Natural killer cell (primary cell): ENCODE results near the gene ERFL. TPM values are rescaled to one million over a fixed set of nuclear protein-coding genes. Genes with fewer than 3 reads are reported as not detected.

ENCODE experiments used
- ATAC-seq, 3 donors: fragments of 150-1000 bp in 2 of 3; fragments of 200-7000 bp in 1 of 3; cut with Tn5 transposase; 1 replicate in 1 of 3; 2 replicates in 2 of 3; pipeline ENCODE4 v1.10.0; 2021; ENCODE audit warnings: mild to moderate bottlenecking in 2 of 3, moderate library complexity in 2 of 3
- DNase-seq, 2 donors: peaks; one replicate each; pipeline versions ENCODE4 v3.0.0 to v3.0.0-alpha.2; 2013 to 2021; ENCODE audit warnings: mixed read lengths in 1 of 2
- H3K27ac ChIP-seq: one replicate; pipeline ENCODE4 v1.5.1; 2013; ENCODE audit warnings: mild to moderate bottlenecking, low read length
- H3K27me3 ChIP-seq: one replicate; pipeline ENCODE4 v1.6.1; 2013; ENCODE audit warnings: low read length; ENCODE audit not compliant: control insufficient read depth, insufficient read depth
- H3K36me3 ChIP-seq: one replicate; pipeline ENCODE4 v1.6.1; 2013; ENCODE audit warnings: low read length; ENCODE audit not compliant: control insufficient read depth, insufficient read depth
- H3K4me1 ChIP-seq: one replicate; pipeline ENCODE4 v1.6.1; 2013; ENCODE audit warnings: low read length; ENCODE audit not compliant: control insufficient read depth, insufficient read depth
- H3K4me3 ChIP-seq: one replicate; pipeline ENCODE4 v1.5.1; 2013; ENCODE audit warnings: low read length
- H3K9me3 ChIP-seq: one replicate; pipeline ENCODE4 v1.6.1; 2013; ENCODE audit warnings: low read length; ENCODE audit not compliant: control insufficient read depth, insufficient read depth
- H3K27ac Mint-ChIP-seq, 2 donors: one replicate each; pipeline ENCODE4 v1.8.0; 2022; ENCODE audit warnings: mild to moderate bottlenecking in 2 of 2, mixed read lengths in 2 of 2, moderate library complexity in 1 of 2
- H3K27me3 Mint-ChIP-seq, 2 donors: one replicate each; pipeline ENCODE4 v1.8.0; 2022; ENCODE audit warnings: low read depth in 2 of 2, mixed read lengths in 2 of 2
- H3K36me3 Mint-ChIP-seq: one replicate; pipeline ENCODE4 v1.8.0; 2022; ENCODE audit warnings: mixed read lengths
- H3K4me1 Mint-ChIP-seq, 2 donors: one replicate each; pipeline ENCODE4 v1.8.0; 2022; ENCODE audit warnings: mixed read lengths in 2 of 2
- H3K4me3 Mint-ChIP-seq: one replicate; pipeline ENCODE4 v1.8.0; 2022; ENCODE audit warnings: mild to moderate bottlenecking, moderate library complexity, mixed read lengths
- H3K9me3 Mint-ChIP-seq, 2 donors: one replicate each; pipeline ENCODE4 v1.8.0; 2022; ENCODE audit warnings: mixed read lengths in 2 of 2
- WGBS: methylation state at CpG from one replicate; pipeline ENCODE4 v1.1.7; 2013; ENCODE audit warnings: missing lambda C conversion rate; ENCODE audit not compliant: insufficient coverage; 5-methylcytosine and 5-hydroxymethylcytosine counted together
- intact Hi-C: fragments of 100-400 bp; cut with micrococcal nuclease; formaldehyde crosslinking; loops from one replicate; pipeline ENCODE4 v1.14.2; 2022
- total RNA-seq, 4 donors: library from RNA; stranded (reverse); fragments of 120-200 nt in 1 of 4; gene quantifications; one replicate each; pipeline versions ENCODE4 v1.2.3 to v1.2.4, GENCODE V29; 2013 to 2022
- TF ChIP-seq, protein P1 (sequence below): fragments of 200-600 bp; IDR thresholded peaks from one replicate; pipeline ENCODE4 v1.8.0; 2022; ENCODE audit warnings: antibody characterized with exemption

ERFL gene
- total RNA-seq, 3 donors from 2014 or later (not counting 1 experiment from before 2014, with no cell fraction given) = 1.1 to 2.1 (median 1.5) TPM

DNA sequence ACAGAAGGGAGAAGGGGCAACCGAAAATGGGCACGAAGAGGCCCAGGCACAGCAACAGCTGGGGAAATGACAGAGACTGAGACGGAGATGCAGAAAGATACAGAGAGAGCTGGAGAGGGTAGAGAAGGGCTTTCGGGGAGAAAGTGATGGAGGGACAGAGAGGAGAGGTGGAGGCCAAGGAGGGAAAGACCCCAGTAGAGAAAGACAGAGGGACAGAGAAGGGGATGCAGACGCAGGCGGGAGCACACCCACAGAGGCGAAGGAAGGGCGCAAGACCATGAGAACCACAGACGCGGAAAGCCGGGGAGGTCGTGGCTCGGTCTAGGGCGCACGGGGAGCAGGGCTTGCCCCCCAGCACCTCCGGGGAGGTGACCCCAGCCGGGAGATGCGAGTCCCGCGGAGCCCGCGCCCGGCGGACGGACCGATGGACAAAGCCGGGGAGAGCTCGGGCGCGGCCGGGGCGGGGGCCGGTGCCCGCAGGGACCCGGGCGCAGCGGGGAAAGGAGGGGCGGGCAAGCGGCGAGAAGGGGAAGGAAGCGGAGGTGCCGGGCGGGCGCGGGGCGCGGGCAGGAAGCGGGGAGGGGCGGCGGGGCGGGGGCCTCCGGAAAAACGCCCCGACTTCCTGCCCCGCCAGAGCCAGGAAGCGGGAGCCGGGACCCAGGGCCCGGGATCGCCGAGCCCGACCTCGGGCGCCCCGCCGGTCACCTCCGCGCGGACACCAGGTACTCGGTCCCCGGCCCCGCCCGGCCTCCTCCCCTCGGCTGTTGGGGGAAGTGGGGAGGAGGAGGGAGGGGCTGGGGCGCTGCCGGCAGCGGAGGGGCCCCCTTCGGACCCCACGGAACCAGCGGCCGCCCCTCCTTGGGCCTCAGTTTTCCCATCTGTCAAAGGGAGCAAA, 45.4 kb downstream of the ERFL start, which contains the start of gene ARHGEF1:
Gene ARHGEF1, plus strand, starts transcription at position 617 of the 895 bp plus-strand sequence. CDS start 4,899 bp downstream, outside the sequence.
- intact Hi-C loops = no loop called here
- H3K27ac ChIP-seq = peak within 1 kb of the TSS; percentile 86
- peak; percentile 51 to 77 for DNase-seq
- peak in 1 of 3 donors; percentile 6 for ATAC-seq
- TF ChIP-seq, protein P1, sequence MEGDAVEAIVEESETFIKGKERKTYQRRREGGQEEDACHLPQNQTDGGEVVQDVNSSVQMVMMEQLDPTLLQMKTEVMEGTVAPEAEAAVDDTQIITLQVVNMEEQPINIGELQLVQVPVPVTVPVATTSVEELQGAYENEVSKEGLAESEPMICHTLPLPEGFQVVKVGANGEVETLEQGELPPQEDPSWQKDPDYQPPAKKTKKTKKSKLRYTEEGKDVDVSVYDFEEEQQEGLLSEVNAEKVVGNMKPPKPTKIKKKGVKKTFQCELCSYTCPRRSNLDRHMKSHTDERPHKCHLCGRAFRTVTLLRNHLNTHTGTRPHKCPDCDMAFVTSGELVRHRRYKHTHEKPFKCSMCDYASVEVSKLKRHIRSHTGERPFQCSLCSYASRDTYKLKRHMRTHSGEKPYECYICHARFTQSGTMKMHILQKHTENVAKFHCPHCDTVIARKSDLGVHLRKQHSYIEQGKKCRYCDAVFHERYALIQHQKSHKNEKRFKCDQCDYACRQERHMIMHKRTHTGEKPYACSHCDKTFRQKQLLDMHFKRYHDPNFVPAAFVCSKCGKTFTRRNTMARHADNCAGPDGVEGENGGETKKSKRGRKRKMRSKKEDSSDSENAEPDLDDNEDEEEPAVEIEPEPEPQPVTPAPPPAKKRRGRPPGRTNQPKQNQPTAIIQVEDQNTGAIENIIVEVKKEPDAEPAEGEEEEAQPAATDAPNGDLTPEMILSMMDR = no peak
- under 1% methylated on average over 80 of the region's 80 CpGs for WGBS
- H3K4me1 ChIP-seq = peaks cover 79% of the 10 kb centered on the region
- no peaks in the 10 kb centered on the region for H3K9me3 ChIP-seq
- H3K4me3 Mint-ChIP-seq = peak within 1 kb of the TSS; percentile 92
- no peaks in the 10 kb centered on the region for H3K9me3 Mint-ChIP-seq
- H3K27ac Mint-ChIP-seq = peak within 1 kb of the TSS; percentile 84 to 89
- H3K36me3 Mint-ChIP-seq = no peaks in the 10 kb centered on the region
- peaks cover 4% of the 10 kb centered on the region for H3K36me3 ChIP-seq
- H3K27me3 ChIP-seq = no peaks in the 10 kb centered on the region
- H3K4me1 Mint-ChIP-seq = peaks cover 42 to 86% of the 10 kb centered on the region in 2 donors
- no peaks in the 10 kb centered on the region for H3K27me3 Mint-ChIP-seq
- H3K4me3 ChIP-seq = peak within 1 kb of the TSS; percentile 93

DNA sequence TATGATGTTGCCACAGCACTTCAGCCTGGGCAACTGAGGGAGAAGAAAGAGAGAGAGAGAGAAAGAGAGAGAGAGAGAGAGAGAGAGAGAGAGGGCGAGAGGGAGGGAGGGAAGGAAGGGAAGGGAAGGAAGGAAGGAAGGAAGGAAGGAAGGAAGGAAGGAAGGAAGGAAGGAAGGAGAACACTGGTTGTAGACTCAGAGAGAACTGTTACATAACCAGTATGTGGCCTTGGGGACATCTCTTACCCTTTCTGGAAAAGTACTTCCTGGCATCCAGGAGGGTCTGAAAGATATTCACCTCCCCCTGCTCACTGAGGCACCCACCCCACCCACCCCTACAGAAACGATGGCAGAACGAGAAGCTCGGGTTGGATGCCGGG, 47.9 kb downstream of the ERFL start:
- intact Hi-C loops = no loop called here
- no peaks in the 10 kb centered on the region for H3K9me3 Mint-ChIP-seq
- H3K27ac Mint-ChIP-seq = peak overlapping the region; percentile 59 to 77
- TF ChIP-seq, protein P1 = no peak
- Histone ChIP-seq H3K27me3 (no peaks in the 10 kb centered on the region), H3K9me3 (no peaks in the 10 kb centered on the region), H3K4me1 (peaks cover 80% of the 10 kb centered on the region), H3K4me3 (no peak overlapping the region), H3K27ac (no peak overlapping the region), H3K36me3 (peaks cover 4% of the 10 kb centered on the region)
- H3K36me3 Mint-ChIP-seq = no peaks in the 10 kb centered on the region
- H3K4me3 Mint-ChIP-seq = peak overlapping the region; percentile 65
- DNase-seq (no peak), ATAC-seq (no peak)
- 94% methylated on average over 2 of the region's 5 CpGs for WGBS
- H3K4me1 Mint-ChIP-seq = peaks cover 36 to 85% of the 10 kb centered on the region in 2 donors
- no peaks in the 10 kb centered on the region for H3K27me3 Mint-ChIP-seq

DNA sequence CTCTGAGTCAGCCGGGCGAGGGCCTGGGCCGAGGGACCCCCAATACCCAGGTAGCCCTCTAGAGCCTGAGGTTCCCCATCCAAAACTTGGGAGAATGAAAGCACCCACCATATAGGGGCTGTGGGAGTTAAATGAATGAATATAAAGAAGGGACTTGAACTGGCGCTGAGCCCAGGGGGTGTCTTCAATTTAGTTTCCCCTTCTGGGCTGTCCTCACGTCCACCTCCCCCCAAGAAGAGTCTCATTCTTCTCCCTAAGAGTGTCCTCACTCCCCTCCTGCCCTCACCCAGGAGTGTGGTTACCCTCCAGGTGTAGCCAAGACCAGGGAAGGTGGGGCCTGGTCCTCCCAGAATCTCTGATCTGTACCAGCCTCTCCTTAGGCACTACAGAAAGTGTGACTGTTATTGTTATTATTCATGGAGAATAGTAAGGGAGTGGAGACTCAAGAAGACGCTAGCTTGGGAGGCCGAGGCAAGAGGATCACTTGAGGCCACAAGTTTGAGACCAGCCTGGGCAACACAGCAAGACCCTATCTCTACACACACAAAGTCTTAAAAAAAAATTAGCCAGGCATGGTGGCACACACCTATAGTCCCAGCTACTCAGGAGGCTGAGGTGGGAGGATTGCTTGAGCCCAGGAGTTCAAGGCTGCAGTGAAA, 48.5 kb downstream of the ERFL start:
- no peaks in the 10 kb centered on the region for H3K27me3 ChIP-seq
- peak overlapping the region; percentile 59 to 77 for H3K27ac Mint-ChIP-seq
- DNase-seq = no peak

More for the DNA sequence above, 48.5 kb downstream of the ERFL start:
- Histone ChIP-seq H3K9me3 (no peaks in the 10 kb centered on the region), H3K4me1 (peaks cover 80% of the 10 kb centered on the region), H3K36me3 (peaks cover 2% of the 10 kb centered on the region), H3K4me3 (no peak overlapping the region), H3K27ac (no peak overlapping the region)
- Mint-ChIP-seq H3K4me1 (peaks cover 31 to 80% of the 10 kb centered on the region in 2 donors), H3K4me3 (peak overlapping the region; percentile 65), H3K36me3 (no peaks in the 10 kb centered on the region), H3K9me3 (no peaks in the 10 kb centered on the region), H3K27me3 (no peaks in the 10 kb centered on the region)
- WGBS = 91% methylated on average over 7 of the region's 7 CpGs
- intact Hi-C loops = no loop called here
- ATAC-seq = no peak
- TF ChIP-seq, protein P1 = no peak
